ENCODE data around the gene ATP1B2.
A peak's percentile ranks its signal among the peaks of the same experiment; 100 is the strongest.
"Not testable (repeated sequence)": the region's sequence is repeated elsewhere in the genome, so short reads cannot be mapped to it uniquely, and the experiment has no call there.

The ATP1B2 gene

DNA sequence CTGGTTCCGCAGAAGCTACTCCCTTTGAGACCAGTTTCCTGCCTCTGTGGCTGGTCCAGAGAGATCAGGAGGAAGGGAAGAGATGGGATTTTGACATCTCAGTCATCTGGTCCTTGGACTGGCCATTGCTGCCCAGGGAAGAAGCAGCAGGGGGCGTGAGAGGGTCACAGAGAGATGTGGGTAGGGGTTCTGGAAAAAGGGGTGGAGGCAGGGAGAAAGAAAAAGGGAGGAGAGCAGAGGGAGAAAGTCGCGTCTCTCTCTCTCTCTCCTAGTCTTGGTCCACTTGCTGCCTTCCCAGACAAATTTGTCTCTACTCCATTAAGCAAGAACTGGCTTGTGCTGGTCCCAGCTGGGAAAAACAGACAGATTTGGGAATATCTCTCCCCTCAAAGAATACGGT lies 16.3 kb upstream of the ATP1B2 start:
- DNase-seq (ENCODE audit: low spot score): peak; percentile 31

DNA sequence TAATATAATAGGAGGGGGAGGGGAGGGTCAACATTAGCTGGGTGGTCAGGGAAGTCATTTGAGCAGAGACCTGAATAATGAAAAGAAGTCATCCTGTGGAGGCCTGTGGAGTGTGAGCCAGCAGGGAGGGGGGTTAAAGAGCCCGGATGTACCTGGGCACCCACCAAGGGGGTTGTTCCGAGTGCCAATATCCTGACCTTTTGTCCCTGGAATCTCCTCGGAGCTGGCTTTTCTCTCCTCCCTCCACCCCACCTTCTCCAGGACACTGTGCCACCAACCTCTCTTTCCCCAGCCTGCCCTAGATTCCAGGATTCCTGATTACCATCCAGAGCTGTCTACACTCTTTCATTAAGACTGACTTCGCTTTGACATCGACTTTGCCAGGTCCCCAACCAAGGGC lies 14.6 kb upstream of the ATP1B2 start:
- DNase-seq (ENCODE audit: low spot score): no peak

DNA sequence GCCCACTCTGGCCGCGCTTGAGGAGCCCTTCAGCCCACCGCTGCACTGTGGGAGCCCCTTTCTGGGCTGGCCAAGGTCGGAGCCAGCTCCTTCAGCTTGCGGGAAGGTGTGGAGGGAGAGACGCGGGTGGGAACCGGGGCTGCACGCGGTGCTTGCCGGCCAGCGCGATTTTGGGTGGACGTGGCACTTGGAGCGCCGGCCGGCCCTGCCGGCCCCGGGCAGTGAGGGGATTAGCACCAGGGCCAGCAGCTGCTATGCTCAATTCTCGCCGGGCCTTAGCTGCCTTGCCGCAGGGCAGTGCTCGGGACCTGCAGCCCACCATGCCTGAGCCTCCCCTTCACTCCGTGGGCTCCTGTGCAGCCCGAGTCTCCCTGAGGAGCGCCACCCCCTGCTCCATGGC lies 9.9 kb upstream of the ATP1B2 start:
- no peak for DNase-seq (ENCODE audit: low spot score)

DNA sequence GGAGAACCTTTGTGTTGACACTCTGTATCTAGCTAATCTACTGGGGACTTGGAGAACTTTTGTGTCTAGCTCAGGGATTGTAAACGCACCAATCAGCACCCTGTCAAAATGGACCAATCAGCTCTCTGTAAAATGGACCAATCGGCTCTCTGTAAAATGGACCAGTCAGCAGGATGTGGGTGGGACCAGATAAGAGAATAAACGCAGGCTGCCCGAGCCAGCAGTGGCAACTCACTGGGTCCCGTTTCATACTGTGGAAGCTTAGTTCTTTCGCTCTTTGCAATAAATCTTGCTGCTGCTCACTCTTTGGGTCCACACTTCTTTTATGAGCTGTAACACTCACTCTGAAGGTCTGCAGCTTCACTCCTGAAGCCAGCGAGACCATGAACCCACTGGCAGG lies 9.1 kb upstream of the ATP1B2 start:
- DNase-seq (ENCODE audit: low spot score): not testable (repeated sequence)

DNA sequence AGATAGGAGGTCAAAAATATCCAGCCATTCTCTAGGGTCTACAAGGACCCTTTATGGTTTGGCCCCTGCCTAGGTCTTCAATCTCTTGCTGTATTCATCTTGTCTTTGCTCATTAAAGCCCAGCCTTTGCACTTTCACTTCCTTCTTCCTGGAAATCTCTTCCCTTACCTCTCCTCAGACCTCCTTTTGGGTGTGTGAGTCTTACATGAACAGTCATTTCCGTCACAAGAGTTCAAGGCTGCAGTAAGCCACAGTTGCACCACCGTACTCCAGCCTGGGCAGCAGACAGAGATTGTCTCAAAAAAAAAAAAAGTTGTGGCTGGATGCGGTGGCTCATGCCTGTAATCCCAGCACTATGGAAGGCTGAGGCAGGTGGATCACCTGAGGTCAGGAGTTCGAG lies 6.0 kb upstream of the ATP1B2 start:
- DNase-seq (ENCODE audit: low spot score): no peak

DNA sequence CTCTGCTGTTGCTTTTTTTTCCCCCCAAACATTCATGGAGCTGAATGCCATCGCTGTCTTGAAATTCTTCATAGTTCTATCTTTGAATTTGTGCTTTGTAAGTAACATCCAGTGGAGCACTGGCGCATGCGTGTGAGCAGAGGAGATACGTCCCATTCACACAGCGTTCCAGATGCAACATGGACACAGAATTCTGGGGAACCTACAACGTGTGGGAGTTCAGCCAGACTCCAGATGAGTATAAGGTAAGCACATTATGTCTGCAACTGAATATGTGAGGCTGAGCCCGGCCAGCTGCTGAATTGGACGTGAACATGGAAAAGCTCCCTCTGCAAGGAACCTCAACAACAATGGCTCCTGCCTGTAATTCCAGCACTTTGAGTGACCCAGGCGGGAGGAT lies 4.3 kb upstream of the ATP1B2 start:
- no peak for DNase-seq (ENCODE audit: low spot score)

DNA sequence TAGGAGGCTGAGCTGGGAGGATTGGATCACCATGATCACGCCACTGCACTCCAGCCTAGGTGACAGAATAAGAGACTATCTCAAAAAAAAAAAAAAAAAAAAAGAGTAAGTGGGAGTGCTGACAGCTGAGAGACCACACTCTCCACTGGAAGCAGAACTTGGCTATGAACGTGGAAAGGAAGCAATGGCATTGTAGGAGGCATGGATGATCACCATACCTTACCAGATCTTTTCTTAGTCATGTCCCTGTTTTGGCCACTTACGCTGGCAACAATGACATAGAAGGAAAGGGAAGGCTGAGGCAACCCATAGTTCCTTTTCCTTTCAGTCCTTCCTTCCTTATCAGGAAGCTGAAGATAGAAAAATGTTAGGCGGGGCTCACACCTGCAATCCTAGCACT lies 3.7 kb upstream of the ATP1B2 start:
- no peak for DNase-seq (ENCODE audit: low spot score)

DNA sequence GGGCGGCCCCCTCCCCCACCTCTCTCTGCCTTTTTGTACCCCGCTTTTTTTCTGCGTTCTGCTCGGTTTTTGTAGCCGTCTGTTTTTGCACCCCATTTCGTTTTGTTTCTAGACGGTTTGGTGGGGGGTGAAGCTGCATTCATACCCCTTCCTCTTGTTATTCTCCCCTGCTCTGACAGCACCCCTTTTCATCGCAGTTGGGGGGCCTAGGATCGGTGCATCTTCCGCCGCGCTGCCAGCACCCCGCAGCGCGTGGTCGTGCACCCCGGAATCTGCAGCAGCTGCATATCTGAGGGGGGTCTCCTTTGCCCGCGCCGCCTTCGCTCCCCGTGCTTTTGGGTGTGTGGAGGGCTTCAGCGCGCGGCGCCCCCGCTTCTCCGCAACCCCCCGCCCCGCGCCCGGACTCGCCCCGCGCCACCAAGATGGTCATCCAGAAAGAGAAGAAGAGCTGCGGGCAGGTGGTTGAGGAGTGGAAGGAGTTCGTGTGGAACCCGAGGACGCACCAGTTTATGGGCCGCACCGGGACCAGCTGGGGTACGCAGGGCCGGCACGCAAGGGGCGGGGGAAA lies 455 bp downstream of the ATP1B2 start:
- DNase-seq (ENCODE audit: low spot score): no peak

DNA sequence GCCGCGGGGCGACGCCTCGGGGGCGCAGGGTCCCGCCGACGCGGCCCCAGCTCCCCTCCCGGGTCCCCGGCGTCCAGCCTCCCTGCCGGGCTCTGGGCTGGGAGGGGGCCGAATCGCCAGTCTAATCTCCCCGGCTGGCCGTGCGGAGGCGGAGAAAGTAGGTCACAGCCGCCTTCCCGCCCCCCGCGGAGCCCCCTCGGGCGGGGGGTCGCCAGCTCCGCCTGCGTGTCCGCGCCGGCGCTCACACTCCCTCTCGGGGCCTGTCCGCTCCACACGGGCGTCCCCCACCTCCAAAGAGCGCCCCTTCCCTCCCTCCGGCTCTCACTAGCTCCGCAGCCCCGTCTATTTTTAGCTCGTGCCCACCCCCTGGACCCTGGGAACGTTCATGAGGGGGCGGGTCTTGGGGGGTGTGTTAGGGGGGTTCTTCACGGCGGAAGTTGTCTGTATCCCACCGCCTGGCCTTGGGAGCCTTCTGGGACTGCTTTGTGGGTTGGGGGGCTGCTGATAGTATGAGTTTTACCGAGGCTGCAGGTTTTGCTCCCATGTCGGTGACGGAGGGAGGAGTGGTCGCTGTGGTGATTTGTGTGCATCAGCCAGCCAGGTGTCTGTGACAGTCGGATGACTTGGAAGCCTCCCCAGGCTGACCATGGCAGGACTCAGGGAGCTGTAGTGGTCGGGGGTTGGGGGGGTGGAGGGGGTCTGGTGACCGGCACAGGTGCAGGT lies 1.1 kb downstream of the ATP1B2 start:
- DNase-seq (ENCODE audit: low spot score): no peak

DNA sequence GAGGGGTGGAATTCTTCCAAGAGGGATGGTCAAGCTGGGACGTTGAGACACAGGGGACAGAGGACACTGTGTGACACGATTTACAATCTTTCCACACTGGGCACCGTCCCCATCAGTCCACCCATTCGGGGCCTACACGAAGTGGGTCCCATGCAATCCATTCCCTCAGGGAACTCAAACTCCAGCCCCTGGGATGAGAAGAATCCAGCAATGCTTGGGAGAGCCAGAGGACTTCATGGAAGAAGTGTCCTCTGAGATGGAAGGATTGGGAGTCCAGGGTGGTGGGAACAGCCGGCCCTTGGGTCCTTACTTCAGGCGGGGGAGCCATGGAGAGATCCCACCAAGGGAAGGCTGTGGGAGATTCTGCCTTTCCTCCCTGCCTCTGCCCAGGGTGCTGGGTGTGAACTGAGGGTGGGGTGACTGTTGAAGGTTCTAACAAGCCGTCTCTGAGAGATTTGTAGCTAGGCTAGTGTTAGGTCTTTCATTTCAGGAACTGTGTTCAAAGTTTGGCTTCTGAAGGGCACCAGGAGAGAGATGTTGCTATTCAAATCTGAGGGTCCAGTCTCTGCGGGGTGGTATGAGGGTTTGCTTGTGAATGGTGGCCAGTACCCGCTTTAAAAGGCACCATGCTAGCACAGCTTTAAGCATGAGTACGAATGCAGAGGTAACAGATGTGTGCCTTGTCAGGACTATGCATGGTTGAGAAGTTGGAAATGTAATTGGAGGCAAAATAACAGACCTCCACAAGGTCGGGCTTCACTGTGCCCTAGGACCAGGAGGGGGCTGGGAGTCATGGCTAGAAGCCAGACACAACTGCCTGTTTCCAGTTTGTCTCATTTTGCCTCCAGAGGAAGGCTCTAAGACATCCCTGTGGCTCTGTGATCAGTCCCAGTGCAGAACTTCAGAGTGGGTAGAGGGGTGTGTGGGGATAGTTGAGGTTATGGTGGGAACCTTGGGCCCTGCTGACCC lies 1.9 kb downstream of the ATP1B2 start:
- no peak for DNase-seq (ENCODE audit: low spot score)

DNA sequence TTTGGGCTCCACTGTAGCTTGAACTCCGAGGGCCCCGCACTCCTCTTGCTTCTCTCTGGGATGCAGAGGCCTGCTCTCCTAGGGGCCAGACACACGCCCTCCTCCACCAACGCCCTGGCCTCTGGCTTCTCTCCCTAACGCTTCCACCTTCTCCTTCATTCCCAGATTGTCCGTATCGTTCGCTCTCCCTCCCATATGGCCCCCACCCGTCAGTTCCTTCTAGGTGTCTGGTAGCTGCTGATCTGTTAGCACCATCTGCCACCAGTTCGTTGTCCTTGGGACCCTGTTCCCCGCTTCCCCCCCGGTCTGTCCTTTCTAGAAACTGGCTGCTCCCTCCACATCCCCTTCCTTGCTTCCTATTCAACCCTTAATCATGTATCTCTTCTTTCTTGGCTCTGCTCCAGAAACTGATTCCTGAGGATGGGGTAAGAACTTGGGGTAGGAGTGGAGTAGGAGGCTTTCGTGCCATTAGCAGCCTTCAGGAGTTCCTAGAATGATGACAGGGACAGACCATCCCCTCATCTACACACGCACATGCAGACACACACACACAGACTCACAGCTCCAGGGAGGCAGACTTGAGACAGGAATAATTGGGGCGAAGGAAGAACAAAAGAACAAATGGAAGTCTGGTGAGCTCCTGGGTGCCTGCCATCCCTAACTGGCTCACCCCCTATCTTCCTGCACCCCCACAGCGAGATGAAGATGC lies 4.3 kb downstream of the ATP1B2 start:
- DNase-seq (ENCODE audit: low spot score): no peak

DNA sequence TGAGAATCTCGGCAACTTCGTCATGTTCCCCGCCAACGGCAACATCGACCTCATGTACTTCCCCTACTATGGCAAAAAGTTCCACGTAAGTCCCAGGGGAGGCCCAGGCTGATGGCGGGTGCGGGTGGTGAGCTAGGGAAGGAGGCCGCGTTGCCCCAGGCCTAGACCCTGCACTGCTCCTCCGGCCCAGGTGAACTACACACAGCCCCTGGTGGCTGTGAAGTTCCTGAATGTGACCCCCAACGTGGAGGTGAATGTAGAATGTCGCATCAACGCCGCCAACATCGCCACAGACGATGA lies 4.8 kb downstream of the ATP1B2 start:
- DNase-seq (ENCODE audit: low spot score): no peak

DNA sequence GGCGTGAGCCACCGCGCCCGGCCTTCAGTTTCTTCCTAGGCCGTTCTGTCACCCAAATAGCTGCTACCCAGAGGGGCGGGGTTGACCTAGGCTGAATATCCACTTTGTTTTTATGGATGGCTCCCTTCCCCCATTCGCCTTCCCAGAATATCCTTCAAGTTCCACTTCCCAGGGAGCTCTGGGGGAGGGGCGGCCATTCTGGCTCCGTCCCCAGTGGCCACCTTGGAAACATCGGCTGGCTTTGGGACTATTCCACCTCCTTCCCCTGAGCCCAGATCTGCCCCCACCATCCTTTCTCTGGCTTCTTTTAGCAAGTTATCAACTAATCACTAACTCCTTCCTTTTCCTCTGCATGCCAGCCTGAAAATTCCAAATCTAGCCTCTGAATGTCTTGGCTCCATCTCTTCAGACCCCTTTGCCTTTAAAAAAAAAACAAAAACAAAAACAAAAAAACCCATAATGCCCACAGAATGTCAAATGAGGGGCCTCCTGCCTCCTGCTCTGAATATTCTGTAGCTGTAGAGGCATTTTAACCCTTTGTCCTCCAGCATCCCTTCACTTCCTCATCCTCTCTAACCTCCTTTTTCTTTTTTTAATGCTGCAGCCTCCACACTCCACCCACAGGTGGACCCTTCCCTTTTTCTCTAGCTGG lies 6.4 kb downstream of the ATP1B2 start:
- no peak for DNase-seq (ENCODE audit: low spot score)

DNA sequence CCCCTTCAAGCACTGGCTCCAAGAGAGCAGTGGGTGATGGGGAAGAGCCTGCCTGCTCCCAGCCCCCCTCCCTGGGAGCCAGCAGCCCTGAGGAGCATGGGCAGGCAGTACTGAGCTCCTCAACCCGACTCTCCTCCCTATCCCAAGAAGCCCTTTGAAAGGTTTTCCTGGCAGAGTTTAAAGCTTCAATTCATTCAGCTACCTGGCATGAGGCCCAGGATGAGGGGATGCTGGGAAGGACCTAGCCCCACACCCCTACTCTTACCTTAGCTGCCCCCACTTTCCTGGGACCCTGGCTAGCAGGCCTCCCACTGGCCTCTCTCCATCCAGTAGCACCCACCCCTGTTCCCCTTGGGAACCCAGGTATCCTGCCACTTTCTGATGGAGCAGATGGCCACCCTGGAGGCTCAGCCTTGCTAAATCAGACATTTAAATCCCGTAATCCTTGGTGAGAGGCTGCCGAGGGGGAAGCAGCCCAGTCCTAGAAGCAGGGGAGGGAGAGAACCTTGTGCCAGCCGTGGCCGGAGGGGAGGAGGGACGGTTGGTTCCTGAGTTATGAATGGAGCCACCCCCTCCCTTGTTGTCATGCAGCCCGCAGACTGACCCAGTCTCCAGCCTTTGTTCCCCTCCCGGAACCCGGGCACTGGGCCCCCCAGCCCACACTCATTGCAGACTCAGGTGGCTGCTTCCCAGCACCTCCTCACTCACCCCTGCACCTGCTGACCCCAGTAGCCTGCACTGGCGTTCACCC lies 17.1 kb downstream of the ATP1B2 start:
- no peak for DNase-seq (ENCODE audit: low spot score)

DNA sequence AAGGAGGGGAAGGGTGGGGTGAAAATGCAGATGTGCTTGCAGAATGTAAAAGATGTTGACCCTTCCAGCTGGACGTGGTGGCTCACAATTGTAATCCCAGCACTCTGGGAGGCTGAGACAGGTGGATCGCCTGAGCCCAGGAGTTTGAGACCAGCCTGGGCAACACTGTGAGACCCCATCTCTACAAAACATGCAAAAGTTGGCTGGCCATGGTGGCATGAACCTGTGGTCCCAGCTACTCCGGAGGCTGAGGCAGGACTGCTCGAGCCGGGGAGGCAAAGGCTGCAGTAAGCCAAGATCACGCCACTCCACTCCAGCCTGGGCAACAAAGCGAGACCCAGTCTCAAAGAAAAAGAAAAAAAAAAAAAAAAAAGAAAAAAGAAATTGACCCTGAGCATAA lies 17.8 kb downstream of the ATP1B2 start:
- no peak for DNase-seq (ENCODE audit: low spot score)

DNA sequence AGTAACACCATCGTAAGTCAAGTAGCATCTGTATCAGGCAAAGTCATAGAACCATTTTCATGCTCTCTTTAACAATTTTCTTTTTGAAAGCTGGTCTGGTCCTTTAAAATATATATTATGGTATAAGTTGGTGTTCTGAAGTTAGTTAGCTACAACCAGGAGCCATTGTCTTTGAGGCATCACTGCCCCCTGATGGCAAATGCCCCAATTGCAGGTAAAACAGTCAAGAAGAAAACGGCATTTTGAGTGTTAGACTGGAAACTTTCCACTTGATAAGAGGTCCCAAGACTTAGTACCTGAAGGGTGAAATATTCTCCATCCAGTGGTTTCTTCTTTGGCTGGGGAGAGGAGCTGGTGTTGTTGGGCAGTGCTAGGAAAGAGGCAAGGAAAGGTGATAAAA lies 22.5 kb downstream of the ATP1B2 start:
- DNase-seq (ENCODE audit: low spot score): no peak

DNA sequence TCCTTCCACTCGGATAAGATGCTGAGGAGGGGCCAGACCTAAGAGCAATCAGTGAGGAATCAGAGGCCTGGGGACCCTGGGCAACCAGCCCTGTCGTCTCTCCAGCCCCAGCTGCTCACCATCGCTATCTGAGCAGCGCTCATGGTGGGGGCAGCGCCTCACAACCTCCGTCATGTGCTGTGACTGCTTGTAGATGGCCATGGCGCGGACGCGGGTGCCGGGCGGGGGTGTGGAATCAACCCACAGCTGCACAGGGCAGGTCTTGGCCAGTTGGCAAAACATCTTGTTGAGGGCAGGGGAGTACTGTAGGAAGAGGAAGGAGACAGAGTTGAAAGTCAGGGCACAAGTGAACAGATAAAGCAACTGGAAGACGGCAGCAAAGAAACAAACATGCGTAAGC lies 24.2 kb downstream of the ATP1B2 start:
- DNase-seq (ENCODE audit: low spot score): no peak

DNA sequence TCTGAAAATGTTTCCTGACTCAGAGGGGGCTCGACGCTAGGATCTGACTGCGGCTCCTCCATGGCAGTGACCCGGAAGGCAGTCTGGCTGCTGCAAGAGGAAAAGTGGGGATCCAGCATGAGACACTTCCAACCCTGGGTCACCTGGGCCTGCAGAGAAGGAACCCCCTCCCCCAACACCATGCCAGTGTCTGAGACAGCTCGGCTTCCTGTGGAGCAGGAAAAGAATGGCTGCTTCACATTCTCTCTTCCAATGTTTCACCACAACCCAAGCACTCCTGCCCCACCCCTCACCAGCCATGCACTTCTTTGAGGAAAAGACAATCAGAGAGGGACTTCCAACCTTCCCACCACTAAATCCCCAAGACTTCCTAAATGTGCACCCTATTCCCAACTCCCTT lies 25.8 kb downstream of the ATP1B2 start:
- no peak for DNase-seq (ENCODE audit: low spot score)

DNA sequence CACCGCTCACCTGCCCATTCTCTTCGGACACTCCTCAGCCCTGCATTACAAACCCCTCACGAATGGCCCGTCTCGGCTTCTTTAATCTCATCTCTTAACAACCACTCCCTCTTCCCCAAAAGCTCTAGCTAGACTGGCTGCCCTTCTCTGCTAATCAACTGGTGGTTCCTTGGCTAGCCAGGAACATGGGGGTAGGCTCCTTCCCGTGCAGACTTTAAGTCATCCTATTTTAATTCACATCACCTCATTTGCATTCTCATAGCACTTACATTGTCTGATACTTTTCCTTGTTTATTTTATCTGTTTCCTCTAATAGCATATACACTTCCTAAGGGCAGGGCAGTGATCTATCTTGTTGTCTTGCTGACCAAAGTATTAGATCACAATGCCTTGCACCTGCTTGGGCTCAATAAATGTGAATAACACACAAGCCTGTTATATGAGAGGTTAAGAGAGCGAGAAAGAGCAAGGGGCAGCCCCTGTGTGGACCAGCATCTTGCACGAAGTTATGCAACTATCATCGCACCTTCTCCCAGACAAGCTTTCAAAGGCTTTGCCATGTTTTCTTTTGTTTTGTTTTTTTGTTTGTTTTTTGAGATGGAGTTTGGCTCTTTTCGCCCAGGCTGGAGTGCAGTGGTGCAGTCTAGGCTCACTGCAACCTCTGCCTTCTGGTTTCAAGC lies 26.8 kb downstream of the ATP1B2 start:
- DNase-seq (ENCODE audit: low spot score): no peak

DNA sequence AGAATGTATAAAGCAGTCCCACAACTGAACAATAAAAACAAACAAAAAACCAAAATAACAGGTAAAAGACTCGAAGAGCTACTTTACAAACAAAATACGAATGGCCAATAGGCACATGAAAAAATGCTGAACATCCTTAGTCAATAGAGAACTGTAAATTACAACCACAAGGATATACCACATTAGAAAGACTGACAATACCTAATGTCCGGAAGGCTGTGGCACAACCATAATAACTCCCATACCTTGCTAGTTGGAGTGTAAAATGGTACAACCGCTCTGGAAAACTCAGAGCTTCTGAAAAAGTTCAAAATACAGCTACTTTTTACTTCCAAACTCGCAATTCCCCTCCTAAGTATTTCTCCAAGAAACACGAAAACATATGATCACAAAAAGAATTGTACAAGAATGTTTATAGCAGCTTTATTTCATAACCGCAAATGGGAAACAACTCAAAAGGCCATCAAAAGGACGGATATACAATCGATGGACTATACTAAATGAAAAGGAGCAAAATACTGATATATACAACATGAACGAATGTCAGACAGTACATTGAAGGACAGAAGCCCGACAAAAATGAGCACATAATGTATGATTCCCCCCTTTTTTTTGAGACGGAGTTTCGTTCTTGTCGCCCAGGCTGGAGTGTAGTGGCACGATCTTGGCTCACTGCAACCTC lies 34.3 kb downstream of the ATP1B2 start:
- peak; percentile 60 for DNase-seq (ENCODE audit: low spot score)

Measured in SW480 (cell line).